Keratinocyte (primary cell): ENCODE data around the gene UNC5A. TPM values are rescaled to one million over a fixed set of nuclear protein-coding genes. Genes with fewer than 3 reads are reported as not detected.
"Not testable (repeated sequence)": the region's sequence is repeated elsewhere in the genome, so short reads cannot be mapped to it uniquely, and the experiment has no call there.

Experiments
- DNase-seq: peaks from one replicate; pipeline ENCODE4 v3.0.0-alpha.2; 2011; ENCODE audit warnings: low read depth, missing footprints, low spot score
- FAIRE-seq: peaks from 2 replicates; lab custom pipeline; 2011; peaks lifted over from hg19 to GRCh38; lab: Jason Lieb, UNC
- H2AFZ ChIP-seq: 2 replicates; pipeline ENCODE4 v1.6.0; 2012; ENCODE audit warnings: low read length, control low read depth, inconsistent platforms; ENCODE audit not compliant: control insufficient read depth
- H3K27ac ChIP-seq: 2 replicates; pipeline ENCODE4 v1.5.1; 2011; ENCODE audit warnings: low read length; ENCODE audit not compliant: control insufficient read depth, insufficient read depth
- H3K27me3 ChIP-seq: 3 replicates; pipeline ENCODE4 v1.6.0; 2011; ENCODE audit warnings: low read length; ENCODE audit not compliant: control insufficient read depth, insufficient read depth; ENCODE audit errors: extremely low read depth
- H3K36me3 ChIP-seq, 2 experiments: 2 replicates in 1 of 2; 3 replicates in 1 of 2; pipeline ENCODE4 v1.5.1; 2011; ENCODE audit warnings: low read length in 2 of 2, mild to moderate bottlenecking in 1 of 2; ENCODE audit not compliant: control insufficient read depth in 2 of 2, insufficient read depth in 2 of 2; ENCODE audit errors: extremely low read depth in 1 of 2
- H3K4me1 ChIP-seq: 3 replicates; pipeline ENCODE4 v1.5.1; 2011; ENCODE audit warnings: low read length; ENCODE audit not compliant: control insufficient read depth, insufficient read depth; ENCODE audit errors: extremely low read depth
- H3K4me2 ChIP-seq: 3 replicates; pipeline ENCODE4 v1.6.0; 2011; ENCODE audit warnings: low read depth, low read length; ENCODE audit not compliant: control insufficient read depth, insufficient read depth; ENCODE audit errors: extremely low read depth
- H3K4me3 ChIP-seq, 3 experiments: fragments of 200-600 bp in 1 of 3; sonication (generic) in 1 of 3; 2 replicates in 2 of 3; 3 replicates in 1 of 3; pipeline ENCODE4 v1.5.1; 2011 to 2016; ENCODE audit warnings: low read length in 3 of 3, mild to moderate bottlenecking in 3 of 3, control low read depth in 2 of 3, inconsistent platforms in 1 of 3, low read depth in 1 of 3, mixed read lengths in 1 of 3, mixed run types in 1 of 3, moderate library complexity in 1 of 3; ENCODE audit not compliant: control insufficient read depth in 2 of 3, insufficient read depth in 2 of 3; ENCODE audit errors: extremely low read depth in 1 of 3
- H3K79me2 ChIP-seq: 2 replicates; pipeline ENCODE4 v1.6.0; 2012; ENCODE audit warnings: low read length; ENCODE audit not compliant: control insufficient read depth, insufficient read depth
- H3K9ac ChIP-seq: 3 replicates; pipeline ENCODE4 v1.6.0; 2011; ENCODE audit warnings: low read length; ENCODE audit not compliant: control insufficient read depth, insufficient read depth; ENCODE audit errors: extremely low read depth
- H3K9me1 ChIP-seq: 3 replicates; pipeline ENCODE4 v1.6.0; 2011; ENCODE audit warnings: low read length; ENCODE audit not compliant: control insufficient read depth, insufficient read depth; ENCODE audit errors: extremely low read depth
- H3K9me3 ChIP-seq: 2 replicates; pipeline ENCODE4 v1.5.1; 2012; ENCODE audit warnings: low read depth, low read length; ENCODE audit not compliant: control insufficient read depth
- H4K20me1 ChIP-seq: 3 replicates; pipeline ENCODE4 v1.6.0; 2011; ENCODE audit warnings: low read length; ENCODE audit not compliant: control insufficient read depth, insufficient read depth; ENCODE audit errors: extremely low read depth
- EZH2 ChIP-seq: IDR thresholded peaks from one replicate; pipeline ENCODE4 v1.6.1; 2012; ENCODE audit warnings: inconsistent platforms, mild to moderate bottlenecking, low read length, moderate library complexity
- dilution Hi-C: fragments of 300-500 bp; cut with MboI; formaldehyde crosslinking; loops from one replicate; pipeline ENCODE4 v1.7.0; 2020; ENCODE audit warnings: low sequenced_read_pairs; ENCODE audit not compliant: extremely low pct_ligation_motif_present
- polyA plus RNA-seq, 5 experiments: library from polyadenylated mRNA; depleted of rRNA in 3 of 5; stranded (reverse) in 3 of 5; stranded (forward) in 1 of 5; unstranded in 1 of 5; fragments of >200 nt; gene quantifications; 1 replicate in 1 of 5; 2 replicates in 3 of 5; 3 replicates in 1 of 5; pipeline versions ENCODE4 v1.2.1 to v1.2.3, GENCODE V29; 2011 to 2012; ENCODE audit warnings: missing spikeins in 2 of 5, low read depth in 1 of 5, low replicate concordance in 1 of 5
- TF ChIP-seq, protein P1 (sequence below), 3 experiments: IDR thresholded peaks in 1 of 3; conservative IDR thresholded peaks in 1 of 3; optimal IDR thresholded peaks in 1 of 3; 2 replicates in 2 of 3; 3 replicates in 1 of 3; pipeline versions ENCODE3 to v1.5.1; 2011; ENCODE audit warnings: low read length in 3 of 3, mild to moderate bottlenecking in 3 of 3, moderate library complexity in 2 of 3, control low read depth in 1 of 3, inconsistent platforms in 1 of 3; ENCODE audit not compliant: insufficient read depth in 2 of 3; ENCODE audit errors: extremely low read depth in 1 of 3

Gene UNC5A
- polyA plus RNA-seq, 1 donor (not counting 4 experiments of a cell fraction or from before 2014, with no cell fraction given), result not detected

- dilution Hi-C loops, H3K4me3 ChIP-seq, DNase-seq, H3K36me3 ChIP-seq, H4K20me1 ChIP-seq, H3K9me1 ChIP-seq, H3K9ac ChIP-seq, H2AFZ ChIP-seq, H3K27ac ChIP-seq, H3K4me1 ChIP-seq, H3K79me2 ChIP-seq, H3K4me2 ChIP-seq, H3K9me3 ChIP-seq, FAIRE-seq: not testable (repeated sequence)
- peaks cover 46% of the 10 kb centered on the region for H3K27me3 ChIP-seq
Measured at GRCh38 chr5:176873011-176873410, 62.7 kb downstream of the UNC5A start.

DNA sequence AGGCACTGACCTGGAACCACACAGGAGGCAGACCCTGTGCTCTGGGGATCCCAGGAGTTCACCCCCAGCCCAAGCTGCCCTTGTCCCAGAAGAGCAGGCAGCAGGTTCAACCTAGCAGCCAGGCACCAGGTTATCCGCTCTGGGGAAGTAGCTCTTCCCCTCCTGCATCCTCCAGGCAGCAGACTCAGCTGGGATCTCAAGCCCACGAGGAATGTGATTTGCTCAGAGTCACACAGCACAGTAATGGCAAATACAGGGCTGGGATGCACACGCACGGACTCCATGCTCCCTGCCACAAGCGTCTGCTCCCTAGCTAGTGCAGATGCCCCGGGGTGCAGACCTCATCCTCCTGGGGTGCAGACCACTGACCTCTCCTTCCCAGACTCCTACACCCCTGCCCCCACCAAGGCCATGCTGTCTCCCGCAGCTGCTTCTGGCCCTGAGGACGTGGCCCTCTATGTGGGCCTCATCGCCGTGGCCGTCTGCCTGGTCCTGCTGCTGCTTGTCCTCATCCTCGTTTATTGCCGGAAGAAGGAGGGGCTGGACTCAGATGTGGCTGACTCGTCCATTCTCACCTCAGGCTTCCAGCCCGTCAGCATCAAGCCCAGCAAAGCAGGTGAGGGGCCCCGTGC is 63.3 kb downstream of the UNC5A start:
- H3K9me1 ChIP-seq, result no peaks in the 10 kb centered on the region
- no peak overlapping the region for H3K4me3 ChIP-seq
- no peaks in the 10 kb centered on the region for H3K79me2 ChIP-seq
- no peak overlapping the region for H3K9ac ChIP-seq
- H4K20me1 ChIP-seq, result no peaks in the 10 kb centered on the region
- H3K36me3 ChIP-seq, result no peaks in the 10 kb centered on the region
- H3K27me3 ChIP-seq, result peaks cover 47% of the 10 kb centered on the region
- dilution Hi-C loops, result no loop called here
- no peaks in the 10 kb centered on the region for H3K9me3 ChIP-seq
- DNase-seq (no peak), FAIRE-seq (no peak)
- no peak overlapping the region for H3K4me2 ChIP-seq
- TF ChIP-seq, protein P1, sequence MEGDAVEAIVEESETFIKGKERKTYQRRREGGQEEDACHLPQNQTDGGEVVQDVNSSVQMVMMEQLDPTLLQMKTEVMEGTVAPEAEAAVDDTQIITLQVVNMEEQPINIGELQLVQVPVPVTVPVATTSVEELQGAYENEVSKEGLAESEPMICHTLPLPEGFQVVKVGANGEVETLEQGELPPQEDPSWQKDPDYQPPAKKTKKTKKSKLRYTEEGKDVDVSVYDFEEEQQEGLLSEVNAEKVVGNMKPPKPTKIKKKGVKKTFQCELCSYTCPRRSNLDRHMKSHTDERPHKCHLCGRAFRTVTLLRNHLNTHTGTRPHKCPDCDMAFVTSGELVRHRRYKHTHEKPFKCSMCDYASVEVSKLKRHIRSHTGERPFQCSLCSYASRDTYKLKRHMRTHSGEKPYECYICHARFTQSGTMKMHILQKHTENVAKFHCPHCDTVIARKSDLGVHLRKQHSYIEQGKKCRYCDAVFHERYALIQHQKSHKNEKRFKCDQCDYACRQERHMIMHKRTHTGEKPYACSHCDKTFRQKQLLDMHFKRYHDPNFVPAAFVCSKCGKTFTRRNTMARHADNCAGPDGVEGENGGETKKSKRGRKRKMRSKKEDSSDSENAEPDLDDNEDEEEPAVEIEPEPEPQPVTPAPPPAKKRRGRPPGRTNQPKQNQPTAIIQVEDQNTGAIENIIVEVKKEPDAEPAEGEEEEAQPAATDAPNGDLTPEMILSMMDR (optimal IDR thresholded peaks at IDR 0.05 in 1 of 3, IDR thresholded peaks at IDR 0.05 in 1 of 3, conservative IDR thresholded peaks at IDR 0.05 in 1 of 3; ENCODE audit: extremely low read depth in 1 of 3, insufficient read depth in 2 of 3, low read length in 3 of 3), result no peak
- TF ChIP-seq EZH2, result no peak
- H3K27ac ChIP-seq, result no peak overlapping the region
- peaks cover 4% of the 10 kb centered on the region for H3K4me1 ChIP-seq
- no peak overlapping the region for H2AFZ ChIP-seq
